Spleen (tissue), 11 donors: ENCODE measurements around the gene PDE4D. TPM values are rescaled to one million over a fixed set of nuclear protein-coding genes. Genes with fewer than 3 reads are reported as not detected.

Experiments used
- DNase-seq: peaks from one replicate; pipeline ENCODE4 v3.0.0-alpha.2; 2020
- H3K27ac ChIP-seq, 8 donors: fragments of 200-600 bp; sonication (generic) in 7 of 8; 1 replicate in 4 of 8; 2 replicates in 4 of 8; pipeline versions ENCODE4 v1.5.0 to v1.8.0; 2016 to 2021; ENCODE audit warnings: inconsistent platforms in 4 of 8, mild to moderate bottlenecking in 4 of 8, moderate library complexity in 1 of 8
- H3K27me3 ChIP-seq, 7 donors: fragments of 200-600 bp; sonication (generic) in 6 of 7; replicated peaks in 1 of 7; 1 replicate in 4 of 7; 2 replicates in 3 of 7; pipeline versions ENCODE4 v1.5.0 to v1.8.0; 2016 to 2021; ENCODE audit warnings: inconsistent platforms in 3 of 7, mild to moderate bottlenecking in 1 of 7
- H3K36me3 ChIP-seq, 6 donors: fragments of 200-600 bp; sonication (generic) in 5 of 6; 1 replicate in 4 of 6; 2 replicates in 2 of 6; pipeline versions ENCODE4 v1.5.0 to v1.8.0; 2016 to 2021; ENCODE audit warnings: inconsistent platforms in 2 of 6
- H3K4me1 ChIP-seq, 6 donors: fragments of 200-600 bp; sonication (generic) in 5 of 6; 1 replicate in 3 of 6; 2 replicates in 3 of 6; pipeline versions ENCODE4 v1.5.0 to v1.8.0; 2016 to 2021; ENCODE audit warnings: inconsistent platforms in 3 of 6
- H3K4me3 ChIP-seq, 8 donors: fragments of 200-600 bp; sonication (generic) in 7 of 8; 1 replicate in 4 of 8; 2 replicates in 4 of 8; pipeline versions ENCODE4 v1.5.0 to v1.8.0; 2016 to 2021; ENCODE audit warnings: inconsistent platforms in 4 of 8, mild to moderate bottlenecking in 4 of 8, moderate library complexity in 2 of 8
- H3K9me3 ChIP-seq, 8 donors: fragments of 200-600 bp; sonication (generic) in 7 of 8; 1 replicate in 4 of 8; 2 replicates in 4 of 8; pipeline versions ENCODE4 v1.5.0 to v1.8.0; 2016 to 2021; ENCODE audit warnings: inconsistent platforms in 4 of 8
- CTCF ChIP-seq, 11 experiments: fragments of 200-600 bp in 7 of 11; fragments of 450-650 bp in 4 of 11; sonication (generic) in 4 of 11; IDR thresholded peaks in 8 of 11; conservative IDR thresholded peaks in 3 of 11; 1 replicate in 7 of 11; 2 replicates in 4 of 11; pipeline versions ENCODE4 v1.4.0 to v1.8.0; 2016 to 2021; ENCODE audit warnings: antibody characterized with exemption in 11 of 11, inconsistent platforms in 4 of 11, mild to moderate bottlenecking in 1 of 11
- POLR2A ChIP-seq, 3 donors: fragments of 450-650 bp; IDR thresholded peaks; one replicate each; pipeline ENCODE4 v1.5.1; 2017; ENCODE audit warnings: antibody characterized with exemption in 3 of 3, mild to moderate bottlenecking in 1 of 3
- POLR2AphosphoS5 ChIP-seq, 3 donors: sonication (generic); formaldehyde crosslinking; IDR thresholded peaks; one replicate each; pipeline ENCODE4 v1.5.1; 2017; ENCODE audit warnings: antibody characterized with exemption in 3 of 3
- WGBS, 5 donors: extraction: QIAGEN DNeasy Blood & Tissue Kit in 3 of 5; methylation state at CpG; one replicate each; pipeline versions ENCODE4 v1.1.5 to v1.1.7; 2013 to 2018; 5-methylcytosine and 5-hydroxymethylcytosine counted together
- intact Hi-C: fragments of 100-400 bp; cut with DNase I; formaldehyde crosslinking; loops from one replicate; pipeline ENCODE4 v1.15.0; 2023; ENCODE audit warnings: low total_unique reads
- polyA plus RNA-seq, 3 donors: library from polyadenylated mRNA; stranded (reverse); fragments of 200-250 nt; gene quantifications; one replicate each; pipeline ENCODE4 v1.2.1, GENCODE V29; 2013
- total RNA-seq, 7 donors: library from RNA; depleted of rRNA in 3 of 7; stranded (reverse); fragments of >200 nt in 3 of 7; fragmentation: NEBNext Ultra II Directional in 4 of 7; extraction: Animal tissue kit (Norgen Biotek cat#: 25700) in 4 of 7; gene quantifications; one replicate each; pipeline versions ENCODE4 v1.1.0 to v1.2.1, GENCODE V29; 2016 to 2021
- donor health status: healthy with polysubstance abuse.
- donor health status: DM: no; HTN: no; CAD: no; lungs with moderate emphysema.
- donor health status: DM: no; HTN: no; CAD: no.
- donor health status: Bipolar disorder and iron deficiency.
- donor health status: healthy.
- donor health status: DM: no; HTN: no; CAD: no.
- donor health status: DM: yes; HTN: yes; CAD: no.

The PDE4D gene
- total and polyA plus RNA-seq, 10 donors, result 0.88 to 51.8 (median 18.2) TPM

GRCh38 chr5:58983526-58984452 is 909.7 kb downstream of the PDE4D start:
- Histone ChIP-seq H3K4me1 (no peaks in the 10 kb centered on the region), H3K27me3 (no peaks in the 10 kb centered on the region), H3K4me3 (no peak overlapping the region), H3K9me3 (no peaks in the 10 kb centered on the region), H3K36me3 (peaks cover 0 to 57% (median 1%) of the 10 kb centered on the region in 6 donors), H3K27ac (no peak overlapping the region)
- intact Hi-C loops, result no loop called here
- DNase-seq, result no peak
- TF ChIP-seq POLR2A (IDR thresholded peaks at IDR 0.05) (no peak), POLR2AphosphoS5 (IDR thresholded peaks at IDR 0.05) (no peak), CTCF (IDR thresholded peaks at IDR 0.05 in 8 of 11, conservative IDR thresholded peaks at IDR 0.05 in 3 of 11) (no peak)

GRCh38 chr5:58980890-58981289 is 912.6 kb downstream of the PDE4D start:
- Histone ChIP-seq H3K9me3 (no peaks in the 10 kb centered on the region), H3K36me3 (peaks cover 0 to 63% (median 3%) of the 10 kb centered on the region in 6 donors), H3K27me3 (no peaks in the 10 kb centered on the region), H3K4me1 (no peaks in the 10 kb centered on the region), H3K4me3 (no peak overlapping the region), H3K27ac (no peak overlapping the region)
- intact Hi-C loops, result no loop called here
- TF ChIP-seq CTCF (IDR thresholded peaks at IDR 0.05 in 8 of 11, conservative IDR thresholded peaks at IDR 0.05 in 3 of 11), result no peak
- TF ChIP-seq POLR2AphosphoS5 (IDR thresholded peaks at IDR 0.05), result no peak
- no peak for TF ChIP-seq POLR2A (IDR thresholded peaks at IDR 0.05)
- DNase-seq, result no peak
- 96 to 99% (median 98%) methylated on average over 2 of the region's 2 CpGs for WGBS, 5 donors

- H3K27me3 ChIP-seq, result no peaks in the 10 kb centered on the region
- H3K27ac ChIP-seq, result no peak overlapping the region
- H3K4me1 ChIP-seq, result no peaks in the 10 kb centered on the region
- intact Hi-C loops, result no loop called here
- TF ChIP-seq POLR2AphosphoS5 (IDR thresholded peaks at IDR 0.05) (no peak), POLR2A (IDR thresholded peaks at IDR 0.05) (no peak), CTCF (IDR thresholded peaks at IDR 0.05 in 8 of 11, conservative IDR thresholded peaks at IDR 0.05 in 3 of 11) (no peak)
- no peak for DNase-seq
- peaks cover 0 to 81% (median 13%) of the 10 kb centered on the region in 6 donors for H3K36me3 ChIP-seq
- H3K9me3 ChIP-seq, result no peaks in the 10 kb centered on the region
- H3K4me3 ChIP-seq, result no peak overlapping the region
Measured at GRCh38 chr5:58979090-58979489, 914.4 kb downstream of the PDE4D start.

GRCh38 chr5:58974601-58975000 is 918.9 kb downstream of the PDE4D start:
- 88 to 97% (median 95%) methylated on average over 5 of the region's 5 CpGs for WGBS, 5 donors

More at GRCh38 chr5:58974601-58975000, 918.9 kb downstream of the PDE4D start:
- Histone ChIP-seq H3K27ac (no peak overlapping the region), H3K36me3 (peaks cover 0 to 66% (median 14%) of the 10 kb centered on the region in 6 donors), H3K4me3 (no peak overlapping the region), H3K27me3 (no peaks in the 10 kb centered on the region), H3K9me3 (no peaks in the 10 kb centered on the region), H3K4me1 (no peaks in the 10 kb centered on the region)
- DNase-seq, result no peak
- TF ChIP-seq POLR2AphosphoS5 (IDR thresholded peaks at IDR 0.05) (no peak), POLR2A (IDR thresholded peaks at IDR 0.05) (no peak), CTCF (IDR thresholded peaks at IDR 0.05 in 8 of 11, conservative IDR thresholded peaks at IDR 0.05 in 3 of 11) (no peak)
- intact Hi-C loops, result no loop called here
